Measurements from ENCODE around the gene GNG7.

DNA sequence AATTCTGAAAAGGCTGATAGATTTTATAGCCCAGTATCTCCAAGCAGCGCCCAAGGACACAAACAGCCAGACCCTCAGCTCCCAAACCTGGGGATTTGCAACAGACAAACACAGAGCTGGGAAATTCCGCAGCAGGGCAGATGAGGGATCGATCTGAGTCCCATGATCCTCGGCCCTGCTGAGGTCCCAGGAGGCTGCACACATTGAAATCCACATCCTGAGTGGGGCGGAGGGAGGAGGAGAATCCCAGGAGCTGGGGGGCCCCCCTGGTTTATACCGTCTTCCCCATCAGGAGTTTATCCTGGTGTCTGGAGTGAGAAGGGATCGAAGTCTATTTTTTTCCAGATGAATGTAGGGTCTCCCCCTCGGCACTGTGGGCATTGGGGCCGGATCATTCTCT, 49.3 kb downstream of the GNG7 start:
- TF ChIP-seq CTCF (IDR thresholded peaks at IDR 0.05), result no peak
- TF ChIP-seq POLR2AphosphoS5 (IDR thresholded peaks at IDR 0.05), result no peak
- no peak for TF ChIP-seq POLR2A (IDR thresholded peaks at IDR 0.05)
